ENCODE results near the gene SRP9.
"Not testable (repeated sequence)": the region's sequence is repeated elsewhere in the genome, so short reads cannot be mapped to it uniquely, and the experiment has no call there.

Gene SRP9

GRCh38 chr1:225822655-225823403 lies 45.2 kb downstream of the SRP9 start:
- Histone ChIP-seq H3K9ac (ENCODE audit: low read depth, low read length) (no peak overlapping the region), H3K36me3 (ENCODE audit: insufficient read depth, low read length) (no peaks in the 10 kb centered on the region), H3K4me3 (ENCODE audit: low read length) (no peak overlapping the region), H3K4me2 (ENCODE audit: low read length) (no peak overlapping the region), H3K27me3 (ENCODE audit: control insufficient read depth, insufficient read depth, low read length) (no peaks in the 10 kb centered on the region), H3K9me3 (replicated peaks; ENCODE audit: low read length) (no peaks in the 10 kb centered on the region), H3K4me1 (ENCODE audit: control insufficient read depth, insufficient read depth, low read length) (peaks cover 6% of the 10 kb centered on the region)

GRCh38 chr1:225823811-225824261 lies 46.2 kb downstream of the SRP9 start:
- no peak overlapping the region for H3K9ac ChIP-seq (ENCODE audit: low read depth, low read length)

GRCh38 chr1:225824533-225824941 lies 46.9 kb downstream of the SRP9 start:
- H3K9me3 ChIP-seq (replicated peaks; ENCODE audit: low read length) = no peaks in the 10 kb centered on the region
- H3K27me3 ChIP-seq (ENCODE audit: control insufficient read depth, insufficient read depth, low read length) = no peaks in the 10 kb centered on the region
- H3K4me2 ChIP-seq (ENCODE audit: low read length) = no peak overlapping the region
- no peak overlapping the region for H3K4me3 ChIP-seq (ENCODE audit: low read length)
- no peak overlapping the region for H3K9ac ChIP-seq (ENCODE audit: low read depth, low read length)
- H3K4me1 ChIP-seq (ENCODE audit: control insufficient read depth, insufficient read depth, low read length) = no peaks in the 10 kb centered on the region
- no peaks in the 10 kb centered on the region for H3K36me3 ChIP-seq (ENCODE audit: insufficient read depth, low read length)

More at GRCh38 chr1:225823811-225824261, 46.2 kb downstream of the SRP9 start:
- H3K4me3 ChIP-seq (ENCODE audit: low read length) = no peak overlapping the region
- H3K4me2 ChIP-seq (ENCODE audit: low read length) = no peak overlapping the region
- H3K27me3 ChIP-seq (ENCODE audit: control insufficient read depth, insufficient read depth, low read length) = no peaks in the 10 kb centered on the region
- no peaks in the 10 kb centered on the region for H3K4me1 ChIP-seq (ENCODE audit: control insufficient read depth, insufficient read depth, low read length)
- no peaks in the 10 kb centered on the region for H3K36me3 ChIP-seq (ENCODE audit: insufficient read depth, low read length)
- no peaks in the 10 kb centered on the region for H3K9me3 ChIP-seq (replicated peaks; ENCODE audit: low read length)

- H3K4me2 ChIP-seq (ENCODE audit: low read length) = no peak overlapping the region
- H3K9me3 ChIP-seq (replicated peaks; ENCODE audit: low read length) = no peaks in the 10 kb centered on the region
- no peaks in the 10 kb centered on the region for H3K4me1 ChIP-seq (ENCODE audit: control insufficient read depth, insufficient read depth, low read length)
- no peak overlapping the region for H3K9ac ChIP-seq (ENCODE audit: low read depth, low read length)
- H3K27me3 ChIP-seq (ENCODE audit: control insufficient read depth, insufficient read depth, low read length) = no peaks in the 10 kb centered on the region
- no peak overlapping the region for H3K4me3 ChIP-seq (ENCODE audit: low read length)
- H3K36me3 ChIP-seq (ENCODE audit: insufficient read depth, low read length) = no peaks in the 10 kb centered on the region
Measured at GRCh38 chr1:225825078-225825477, 47.5 kb downstream of the SRP9 start.

- no peak overlapping the region for H3K9ac ChIP-seq (ENCODE audit: low read depth, low read length)
- H3K4me3 ChIP-seq (ENCODE audit: low read length) = no peak overlapping the region
- no peaks in the 10 kb centered on the region for H3K9me3 ChIP-seq (replicated peaks; ENCODE audit: low read length)
- H3K36me3 ChIP-seq (ENCODE audit: insufficient read depth, low read length) = no peaks in the 10 kb centered on the region
- H3K4me2 ChIP-seq (ENCODE audit: low read length) = no peak overlapping the region
- no peaks in the 10 kb centered on the region for H3K27me3 ChIP-seq (ENCODE audit: control insufficient read depth, insufficient read depth, low read length)
- no peaks in the 10 kb centered on the region for H3K4me1 ChIP-seq (ENCODE audit: control insufficient read depth, insufficient read depth, low read length)
Measured at GRCh38 chr1:225825607-225826007, 48.0 kb downstream of the SRP9 start.

- H3K9ac ChIP-seq (ENCODE audit: low read depth, low read length) = no peak overlapping the region
- H3K4me3 ChIP-seq (ENCODE audit: low read length) = no peak overlapping the region
- no peaks in the 10 kb centered on the region for H3K4me1 ChIP-seq (ENCODE audit: control insufficient read depth, insufficient read depth, low read length)
- no peak overlapping the region for H3K4me2 ChIP-seq (ENCODE audit: low read length)
- no peaks in the 10 kb centered on the region for H3K27me3 ChIP-seq (ENCODE audit: control insufficient read depth, insufficient read depth, low read length)
- H3K36me3 ChIP-seq (ENCODE audit: insufficient read depth, low read length) = peaks cover 7% of the 10 kb centered on the region
- no peaks in the 10 kb centered on the region for H3K9me3 ChIP-seq (replicated peaks; ENCODE audit: low read length)
Measured at GRCh38 chr1:225827076-225827475, 49.5 kb downstream of the SRP9 start.

GRCh38 chr1:225828706-225829345 lies 51.2 kb downstream of the SRP9 start:
- Histone ChIP-seq H3K4me3 (ENCODE audit: low read length) (no peak overlapping the region), H3K4me2 (ENCODE audit: low read length) (no peak overlapping the region), H3K27me3 (ENCODE audit: control insufficient read depth, insufficient read depth, low read length) (no peaks in the 10 kb centered on the region), H3K36me3 (ENCODE audit: insufficient read depth, low read length) (peaks cover 18% of the 10 kb centered on the region), H3K9me3 (replicated peaks; ENCODE audit: low read length) (no peaks in the 10 kb centered on the region), H3K4me1 (ENCODE audit: control insufficient read depth, insufficient read depth, low read length) (no peaks in the 10 kb centered on the region), H3K9ac (ENCODE audit: low read depth, low read length) (no peak overlapping the region)

GRCh38 chr1:225830841-225831240 lies 53.2 kb downstream of the SRP9 start:
- peaks cover 23% of the 10 kb centered on the region for H3K36me3 ChIP-seq (ENCODE audit: insufficient read depth, low read length)
- no peak overlapping the region for H3K4me3 ChIP-seq (ENCODE audit: low read length)
- H3K9ac ChIP-seq (ENCODE audit: low read depth, low read length) = no peak overlapping the region
- H3K27me3 ChIP-seq (ENCODE audit: control insufficient read depth, insufficient read depth, low read length) = no peaks in the 10 kb centered on the region
- no peaks in the 10 kb centered on the region for H3K9me3 ChIP-seq (replicated peaks; ENCODE audit: low read length)
- no peak overlapping the region for H3K4me2 ChIP-seq (ENCODE audit: low read length)
- peaks cover 3% of the 10 kb centered on the region for H3K4me1 ChIP-seq (ENCODE audit: control insufficient read depth, insufficient read depth, low read length)

- Histone ChIP-seq H3K27me3 (ENCODE audit: control insufficient read depth, insufficient read depth, low read length) (no peaks in the 10 kb centered on the region), H3K4me2 (ENCODE audit: low read length) (no peak overlapping the region), H3K36me3 (ENCODE audit: insufficient read depth, low read length) (peaks cover 29% of the 10 kb centered on the region), H3K4me3 (ENCODE audit: low read length) (no peak overlapping the region), H3K9me3 (replicated peaks; ENCODE audit: low read length) (no peaks in the 10 kb centered on the region), H3K9ac (ENCODE audit: low read depth, low read length) (no peak overlapping the region), H3K4me1 (ENCODE audit: control insufficient read depth, insufficient read depth, low read length) (peaks cover 3% of the 10 kb centered on the region)
Measured at GRCh38 chr1:225834417-225835329, 57.0 kb downstream of the SRP9 start.

GRCh38 chr1:225835856-225836255 lies 58.2 kb downstream of the SRP9 start:
- no peak overlapping the region for H3K4me2 ChIP-seq (ENCODE audit: low read length)
- no peak overlapping the region for H3K4me3 ChIP-seq (ENCODE audit: low read length)
- H3K36me3 ChIP-seq (ENCODE audit: insufficient read depth, low read length) = peaks cover 29% of the 10 kb centered on the region
- H3K27me3 ChIP-seq (ENCODE audit: control insufficient read depth, insufficient read depth, low read length) = no peaks in the 10 kb centered on the region
- no peak overlapping the region for H3K9ac ChIP-seq (ENCODE audit: low read depth, low read length)
- H3K4me1 ChIP-seq (ENCODE audit: control insufficient read depth, insufficient read depth, low read length) = peaks cover 3% of the 10 kb centered on the region
- H3K9me3 ChIP-seq (replicated peaks; ENCODE audit: low read length) = no peaks in the 10 kb centered on the region

- H3K9ac ChIP-seq (ENCODE audit: low read depth, low read length); H3K4me1 ChIP-seq (ENCODE audit: control insufficient read depth, insufficient read depth, low read length); H3K27me3 ChIP-seq (ENCODE audit: control insufficient read depth, insufficient read depth, low read length); H3K4me3 ChIP-seq (ENCODE audit: low read length); H3K4me2 ChIP-seq (ENCODE audit: low read length); H3K9me3 ChIP-seq (replicated peaks; ENCODE audit: low read length): not testable (repeated sequence)
- H3K36me3 ChIP-seq (ENCODE audit: insufficient read depth, low read length) = peaks cover 29% of the 10 kb centered on the region
Measured at GRCh38 chr1:225836296-225836695, 58.7 kb downstream of the SRP9 start.

All from skeletal muscle satellite cell (primary cell).